CD14-positive monocyte (primary cell): ENCODE data around the gene ZNF672. TPM values are rescaled to one million over a fixed set of nuclear protein-coding genes. Genes with fewer than 3 reads are reported as not detected.
A peak's percentile ranks its signal among the peaks of the same experiment; 100 is the strongest.

Experiments
- DNase-seq, 3 donors: peaks; one replicate each; pipeline ENCODE4 v3.0.0-alpha.2; 2011 to 2022
- H2AFZ ChIP-seq: 2 replicates; pipeline ENCODE4 v1.6.0; 2012; ENCODE audit warnings: mild to moderate bottlenecking, low read depth, low read length, inconsistent platforms; ENCODE audit not compliant: insufficient read depth, poor library complexity, severe bottlenecking
- H3K27ac ChIP-seq, 2 donors: 1 replicate in 1 of 2; 2 replicates in 1 of 2; pipeline ENCODE4 v1.5.1; 2012 to 2013; ENCODE audit warnings: low read length in 2 of 2, control low read depth in 1 of 2, inconsistent platforms in 1 of 2, low read depth in 1 of 2, mild to moderate bottlenecking in 1 of 2
- H3K27me3 ChIP-seq, 2 donors: one replicate each; pipeline versions ENCODE4 v1.6.0 to v1.6.1; 2011 to 2013; ENCODE audit warnings: low read length in 2 of 2; ENCODE audit not compliant: control insufficient read depth in 2 of 2, insufficient read depth in 2 of 2
- H3K36me3 ChIP-seq, 2 donors: replicated peaks in 1 of 2; 1 replicate in 1 of 2; 2 replicates in 1 of 2; pipeline versions ENCODE4 v1.5.1 to v1.6.1; 2012 to 2013; ENCODE audit warnings: low read length in 2 of 2, control low read depth in 1 of 2, inconsistent platforms in 1 of 2, mild to moderate bottlenecking in 1 of 2; ENCODE audit not compliant: insufficient read depth in 2 of 2, control insufficient read depth in 1 of 2
- H3K4me1 ChIP-seq, 2 donors: 1 replicate in 1 of 2; 2 replicates in 1 of 2; pipeline versions ENCODE4 v1.5.1 to v1.6.1; 2012 to 2013; ENCODE audit warnings: low read length in 2 of 2, control low read depth in 1 of 2, inconsistent platforms in 1 of 2, mild to moderate bottlenecking in 1 of 2, moderate library complexity in 1 of 2; ENCODE audit not compliant: insufficient read depth in 2 of 2, control insufficient read depth in 1 of 2
- H3K4me2 ChIP-seq: replicated peaks from 2 replicates; pipeline ENCODE3; 2012; ENCODE audit warnings: low read length, moderate library complexity, mild to moderate bottlenecking; ENCODE audit not compliant: poor library complexity, severe bottlenecking; ENCODE audit errors: extremely low read depth
- H3K4me3 ChIP-seq, 3 experiments: fragments of 200-600 bp in 1 of 3; sonication (generic) in 1 of 3; replicated peaks in 1 of 3; 1 replicate in 2 of 3; 2 replicates in 1 of 3; pipeline ENCODE4 v1.5.1; 2011 to 2013; ENCODE audit warnings: low read length in 3 of 3, mild to moderate bottlenecking in 3 of 3, control low read depth in 2 of 3, low read depth in 2 of 3, inconsistent platforms in 1 of 3, moderate library complexity in 1 of 3
- H3K79me2 ChIP-seq: 2 replicates; pipeline ENCODE4 v1.6.0; 2012; ENCODE audit warnings: mild to moderate bottlenecking, control low read depth, inconsistent platforms, low read length, moderate library complexity; ENCODE audit not compliant: insufficient read depth
- H3K9ac ChIP-seq: 2 replicates; pipeline ENCODE4 v1.6.0; 2017; ENCODE audit warnings: low read length, mild to moderate bottlenecking; ENCODE audit not compliant: insufficient read depth, poor library complexity, severe bottlenecking
- H3K9me3 ChIP-seq, 2 donors: replicated peaks in 1 of 2; 1 replicate in 1 of 2; 2 replicates in 1 of 2; pipeline versions ENCODE4 v1.5.1 to v1.6.1; 2012 to 2013; ENCODE audit warnings: low read length in 2 of 2, control low read depth in 1 of 2; ENCODE audit not compliant: control insufficient read depth in 1 of 2, insufficient read depth in 1 of 2
- H4K20me1 ChIP-seq: 2 replicates; pipeline ENCODE4 v1.6.0; 2012; ENCODE audit warnings: mild to moderate bottlenecking, low read length, control low read depth, moderate library complexity; ENCODE audit not compliant: insufficient read depth
- H3K27ac Mint-ChIP-seq, 7 donors: one replicate each; pipeline ENCODE4 v1.8.0; 2020; ENCODE audit warnings: mild to moderate bottlenecking in 7 of 7, mixed read lengths in 7 of 7, moderate library complexity in 6 of 7, inconsistent platforms in 2 of 7
- H3K27me3 Mint-ChIP-seq, 3 donors: one replicate each; pipeline ENCODE4 v1.8.0; 2021 to 2022; ENCODE audit warnings: low read depth in 3 of 3, mild to moderate bottlenecking in 3 of 3, mixed read lengths in 3 of 3, moderate library complexity in 3 of 3, inconsistent platforms in 1 of 3
- H3K36me3 Mint-ChIP-seq, 2 donors: one replicate each; pipeline ENCODE4 v1.8.0; 2020; ENCODE audit warnings: mixed read lengths in 2 of 2, inconsistent platforms in 1 of 2, mild to moderate bottlenecking in 1 of 2
- H3K4me1 Mint-ChIP-seq: one replicate; pipeline ENCODE4 v1.8.0; 2020; ENCODE audit warnings: mild to moderate bottlenecking, mixed read lengths
- H3K4me3 Mint-ChIP-seq, 2 donors: one replicate each; pipeline ENCODE4 v1.8.0; 2020; ENCODE audit warnings: mild to moderate bottlenecking in 2 of 2, mixed read lengths in 2 of 2, moderate library complexity in 1 of 2
- H3K9me3 Mint-ChIP-seq, 7 donors: one replicate each; pipeline ENCODE4 v1.8.0; 2020 to 2022; ENCODE audit warnings: mixed read lengths in 7 of 7, mild to moderate bottlenecking in 6 of 7, moderate library complexity in 6 of 7, inconsistent platforms in 2 of 7
- CTCF ChIP-seq: fragments of 200-600 bp; IDR thresholded peaks from one replicate; pipeline ENCODE4 v1.8.0; 2022; ENCODE audit warnings: antibody characterized with exemption, mild to moderate bottlenecking
- WGBS: methylation state at CpG from one replicate; pipeline ENCODE4 v1.1.5; 2013; ENCODE audit warnings: missing lambda C conversion rate; ENCODE audit not compliant: insufficient coverage; 5-methylcytosine and 5-hydroxymethylcytosine counted together
- intact Hi-C, 2 donors: fragments of 100-400 bp; cut with micrococcal nuclease; formaldehyde crosslinking; loops; one replicate each; pipeline versions ENCODE4 v1.15.0 to v1.15.1; 2023
- polyA plus RNA-seq, 3 donors: library from polyadenylated mRNA; depleted of rRNA in 1 of 3; unstranded in 2 of 3; stranded (reverse) in 1 of 3; fragments of 300-500 nt in 2 of 3; fragments of >200 nt in 1 of 3; fragmentation: Illumina TruSeq in 2 of 3; gene quantifications; 1 replicate in 2 of 3; 2 replicates in 1 of 3; pipeline ENCODE4 v1.2.3, GENCODE V29; 2012 to 2021

The ZNF672 gene
- polyA plus RNA-seq, 3 donors, result 21.2 to 23.9 (median 23.4) TPM

- Histone ChIP-seq H3K4me1 (peaks cover 39 to 48% of the 10 kb centered on the region in 2 donors), H2AFZ (no peak overlapping the region), H3K27me3 (no peaks in the 10 kb centered on the region), H3K9me3 (peaks cover 0 to 4% of the 10 kb centered on the region in 2 donors), H3K79me2 (no peaks in the 10 kb centered on the region), H4K20me1 (no peaks in the 10 kb centered on the region), H3K4me2 (no peak overlapping the region), H3K4me3 (no peak overlapping the region), H3K27ac (no peak overlapping the region), H3K9ac (no peak overlapping the region), H3K36me3 (no peaks in the 10 kb centered on the region)
- H3K4me1 Mint-ChIP-seq, result peaks cover 48% of the 10 kb centered on the region
- H3K27me3 Mint-ChIP-seq, result peaks cover 0 to 3% (median 0%) of the 10 kb centered on the region in 3 donors
- no peak for DNase-seq
- no peak overlapping the region for H3K27ac Mint-ChIP-seq
- intact Hi-C loops, result no loop called here
- H3K9me3 Mint-ChIP-seq, result peaks cover 2 to 13% (median 8%) of the 10 kb centered on the region in 7 donors
- peaks cover 0 to 4% of the 10 kb centered on the region in 2 donors for H3K36me3 Mint-ChIP-seq
- WGBS, result 94% methylated on average over 5 of the region's 5 CpGs
- H3K4me3 Mint-ChIP-seq, result no peak overlapping the region
- TF ChIP-seq CTCF, result no peak
Measured at GRCh38 chr1:248790456-248790855, 47.6 kb upstream of the ZNF672 start.

GRCh38 chr1:248791010-248791409, 47.0 kb upstream of the ZNF672 start:
- H3K4me3 ChIP-seq, result no peak overlapping the region
- H3K4me1 ChIP-seq, result peaks cover 34 to 43% of the 10 kb centered on the region in 2 donors
- H3K27ac ChIP-seq, result peak overlapping the region in 1 of 2 donors; percentile 70
- Mint-ChIP-seq H3K27ac (peak overlapping the region in 1 of 7 donors; percentile 23), H3K4me3 (no peak overlapping the region), H3K4me1 (peaks cover 44% of the 10 kb centered on the region), H3K36me3 (peaks cover 0 to 4% of the 10 kb centered on the region in 2 donors), H3K27me3 (peaks cover 0 to 3% (median 0%) of the 10 kb centered on the region in 3 donors), H3K9me3 (peaks cover 2 to 15% (median 8%) of the 10 kb centered on the region in 7 donors)
- DNase-seq, result no peak
- H3K9ac ChIP-seq, result no peak overlapping the region
- H4K20me1 ChIP-seq, result no peaks in the 10 kb centered on the region
- no peaks in the 10 kb centered on the region for H3K27me3 ChIP-seq
- no peaks in the 10 kb centered on the region for H3K36me3 ChIP-seq
- H3K4me2 ChIP-seq, result no peak overlapping the region
- no peak for TF ChIP-seq CTCF
- WGBS, result 100% methylated on average over 2 of the region's 4 CpGs
- intact Hi-C loops, result no loop called here
- H2AFZ ChIP-seq, result no peak overlapping the region
- H3K79me2 ChIP-seq, result no peaks in the 10 kb centered on the region
- H3K9me3 ChIP-seq, result peaks cover 0 to 5% of the 10 kb centered on the region in 2 donors
